ENCODE data around the gene PNMA3.
A peak's percentile ranks its signal among the peaks of the same experiment; 100 is the strongest.
"Not testable (repeated sequence)": the region's sequence is repeated elsewhere in the genome, so short reads cannot be mapped to it uniquely, and the experiment has no call there.

The PNMA3 gene

GRCh38 chrX:153055871-153056749 is at the start of gene PNMA3:
Gene PNMA3 (plus strand): TSS chrX:153056470. CDS start chrX:153057056, 586 bp downstream.
- DNase-seq = no peak

DNA sequence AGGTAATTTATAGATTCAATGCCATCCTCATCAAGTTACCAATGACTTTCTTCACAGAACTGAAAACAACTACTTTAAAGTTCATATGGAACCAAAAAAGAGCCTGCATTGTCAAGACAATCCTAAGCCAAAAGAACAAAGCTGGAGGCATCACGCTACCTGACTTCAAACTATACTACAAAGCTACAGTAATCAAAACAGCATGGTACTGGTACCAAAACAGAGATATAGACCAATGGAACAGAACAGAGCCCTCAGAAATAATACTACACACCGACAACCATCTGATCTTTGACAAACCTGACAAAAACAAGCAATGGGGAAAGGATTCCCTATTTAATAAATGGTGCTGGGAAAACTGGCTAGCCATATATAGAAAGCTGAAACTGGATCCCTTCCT is 39.1 kb upstream of the PNMA3 start:
- not testable (repeated sequence) for DNase-seq

GRCh38 chrX:153019166-153019565 is 37.1 kb upstream of the PNMA3 start:
- no peak for DNase-seq

- not testable (repeated sequence) for DNase-seq
Measured at GRCh38 chrX:153026501-153026900, 29.8 kb upstream of the PNMA3 start.

- DNase-seq = not testable (repeated sequence)
Measured at GRCh38 chrX:153028487-153028886, 27.8 kb upstream of the PNMA3 start.

DNA sequence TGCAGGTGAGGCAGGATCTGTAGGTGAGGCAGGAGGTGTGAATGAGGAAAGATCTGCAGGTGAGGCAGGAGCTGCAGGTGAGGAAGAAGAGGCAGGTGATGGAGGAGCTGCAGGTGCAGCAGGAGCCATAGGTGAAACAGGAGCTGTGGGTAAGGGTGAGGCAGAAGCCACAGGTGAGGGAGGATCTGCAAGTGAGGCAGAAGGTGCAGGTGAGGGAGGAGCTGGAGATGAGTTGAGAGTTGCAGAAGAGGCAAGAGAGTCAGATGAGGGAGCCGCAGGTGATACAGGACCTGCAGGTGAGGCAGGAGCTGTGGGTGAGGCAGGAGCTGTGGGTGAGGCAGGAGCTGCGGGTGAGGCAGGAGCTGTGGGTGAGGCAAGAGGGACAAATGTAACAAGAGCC is 27.1 kb upstream of the PNMA3 start:
- DNase-seq = no peak

GRCh38 chrX:153029875-153030274 is 26.4 kb upstream of the PNMA3 start:
- DNase-seq = no peak

- DNase-seq = no peak
Measured at GRCh38 chrX:153030801-153031200, 25.5 kb upstream of the PNMA3 start.

GRCh38 chrX:153032397-153033118 is 23.7 kb upstream of the PNMA3 start:
- peak; percentile 72 for DNase-seq

DNA sequence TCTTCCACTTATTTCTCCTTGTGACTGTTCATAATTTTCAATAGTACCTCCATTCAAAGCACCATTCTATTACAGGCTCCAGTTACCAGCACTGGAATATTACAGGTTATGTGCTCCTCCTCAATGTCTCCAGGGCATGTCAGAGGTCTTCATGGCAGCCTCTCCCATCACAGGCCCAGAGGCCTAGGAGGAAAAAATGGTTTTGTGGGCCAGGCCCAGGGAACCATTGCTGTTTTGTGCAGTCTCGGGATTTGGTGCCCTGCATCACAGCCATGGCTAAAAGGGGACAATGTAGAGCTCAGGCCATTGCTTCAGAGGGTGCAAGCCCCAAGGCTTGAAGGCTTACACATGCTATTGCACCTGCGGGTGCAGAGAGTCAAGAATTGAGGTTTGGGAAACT is 7.2 kb upstream of the PNMA3 start:
- no peak for DNase-seq

GRCh38 chrX:153052534-153052933 is 3.7 kb upstream of the PNMA3 start:
- no peak for DNase-seq

- DNase-seq = no peak
Measured at GRCh38 chrX:153057281-153057680, 1.0 kb downstream of the PNMA3 start.

DNA sequence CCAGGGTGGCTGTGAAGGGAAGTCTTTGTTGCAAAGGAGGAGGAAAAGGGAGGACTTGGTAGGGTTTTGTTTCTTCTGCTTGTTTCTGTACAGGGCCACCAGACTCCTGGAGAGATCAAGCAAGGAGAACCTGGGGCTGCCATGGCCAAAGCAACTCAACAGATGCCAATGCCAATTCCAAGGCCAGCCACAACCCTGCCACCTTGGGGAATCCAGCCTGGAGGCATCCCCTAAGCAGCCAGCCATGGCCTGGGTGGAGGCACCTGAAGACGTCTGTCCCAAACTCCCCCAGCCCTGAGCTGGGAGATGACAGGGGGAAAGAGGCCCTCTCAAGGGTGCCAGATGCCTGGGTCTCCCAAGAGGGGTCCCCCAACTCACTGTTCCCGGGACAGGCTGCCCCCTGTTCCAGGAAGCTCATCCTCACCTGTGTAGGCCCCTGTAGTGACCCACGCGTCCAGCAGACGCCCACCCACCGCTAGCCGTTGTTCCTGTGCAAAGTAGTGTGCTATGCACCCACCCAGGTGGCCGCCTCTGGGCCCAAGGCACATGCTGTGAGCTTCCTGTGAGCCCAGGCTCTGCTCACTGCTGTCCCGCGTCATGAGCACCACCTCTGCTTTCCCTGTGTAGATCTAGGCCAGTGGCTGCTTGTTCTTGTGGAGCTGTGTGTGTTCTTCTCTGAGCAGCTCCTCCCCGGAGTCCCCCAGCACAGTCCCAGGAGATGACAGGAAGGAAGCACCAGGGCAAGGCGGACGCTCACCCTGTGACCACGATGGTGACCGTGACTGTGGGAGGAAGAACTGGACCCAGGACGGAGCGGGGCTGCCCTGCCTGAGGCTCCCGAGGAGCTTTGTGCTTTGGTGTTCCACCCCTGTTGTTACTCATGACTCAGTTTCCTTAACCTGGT is 3.2 kb downstream of the PNMA3 start:
- no peak for DNase-seq

GRCh38 chrX:153060095-153060445 is 3.8 kb downstream of the PNMA3 start:
- DNase-seq = no peak

GRCh38 chrX:153061732-153062131 is 5.5 kb downstream of the PNMA3 start:
- DNase-seq = no peak

- DNase-seq = no peak
Measured at GRCh38 chrX:153063315-153063714, 7.0 kb downstream of the PNMA3 start.

DNA sequence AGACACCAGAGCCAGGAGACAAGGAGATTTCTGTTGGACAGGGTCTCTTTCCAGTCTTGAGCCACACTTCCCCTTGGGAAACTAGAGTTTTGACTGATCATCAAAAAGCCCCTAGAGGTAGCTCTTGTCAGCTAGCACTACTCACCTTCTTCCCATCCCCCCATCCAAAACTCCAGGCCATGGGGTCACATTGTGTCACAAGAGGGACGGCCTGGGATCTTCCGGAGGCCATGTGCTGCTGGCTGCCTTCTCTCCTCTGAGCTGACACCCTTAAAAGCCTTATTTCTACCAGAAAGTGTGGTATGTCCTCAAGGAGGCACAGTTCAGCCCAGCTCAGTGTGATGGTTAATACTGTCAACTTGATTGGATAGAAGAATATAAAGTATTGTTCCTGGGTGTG is 7.8 kb downstream of the PNMA3 start:
- no peak for DNase-seq

GRCh38 chrX:153065389-153065788 is 9.1 kb downstream of the PNMA3 start:
- no peak for DNase-seq

- not testable (repeated sequence) for DNase-seq
Measured at GRCh38 chrX:153066402-153066801, 10.1 kb downstream of the PNMA3 start.

GRCh38 chrX:153071909-153072583 is 15.8 kb downstream of the PNMA3 start, which contains the start of gene PNMA6A:
Gene PNMA6A (plus strand): TSS chrX:153072454. CDS start chrX:153073063, 609 bp downstream.
- DNase-seq = not testable (repeated sequence)

DNA sequence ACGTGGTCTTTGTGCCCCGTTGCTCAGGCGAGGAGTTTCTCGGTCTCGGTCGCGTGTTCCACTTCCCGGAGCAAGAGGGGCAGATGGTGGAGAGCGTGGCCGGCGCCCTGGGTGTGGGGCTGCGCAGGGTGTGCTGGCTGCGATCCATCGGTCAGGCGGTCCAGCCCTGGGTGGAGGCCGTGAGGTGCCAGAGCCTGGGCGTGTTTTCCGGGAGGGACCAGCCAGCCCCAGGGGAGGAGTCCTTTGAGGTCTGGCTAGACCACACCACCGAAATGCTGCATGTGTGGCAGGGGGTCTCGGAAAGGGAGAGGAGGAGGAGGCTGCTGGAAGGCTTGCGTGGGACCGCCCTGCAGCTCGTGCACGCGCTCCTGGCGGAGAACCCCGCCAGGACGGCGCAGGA is 17.1 kb downstream of the PNMA3 start:
- not testable (repeated sequence) for DNase-seq

DNA sequence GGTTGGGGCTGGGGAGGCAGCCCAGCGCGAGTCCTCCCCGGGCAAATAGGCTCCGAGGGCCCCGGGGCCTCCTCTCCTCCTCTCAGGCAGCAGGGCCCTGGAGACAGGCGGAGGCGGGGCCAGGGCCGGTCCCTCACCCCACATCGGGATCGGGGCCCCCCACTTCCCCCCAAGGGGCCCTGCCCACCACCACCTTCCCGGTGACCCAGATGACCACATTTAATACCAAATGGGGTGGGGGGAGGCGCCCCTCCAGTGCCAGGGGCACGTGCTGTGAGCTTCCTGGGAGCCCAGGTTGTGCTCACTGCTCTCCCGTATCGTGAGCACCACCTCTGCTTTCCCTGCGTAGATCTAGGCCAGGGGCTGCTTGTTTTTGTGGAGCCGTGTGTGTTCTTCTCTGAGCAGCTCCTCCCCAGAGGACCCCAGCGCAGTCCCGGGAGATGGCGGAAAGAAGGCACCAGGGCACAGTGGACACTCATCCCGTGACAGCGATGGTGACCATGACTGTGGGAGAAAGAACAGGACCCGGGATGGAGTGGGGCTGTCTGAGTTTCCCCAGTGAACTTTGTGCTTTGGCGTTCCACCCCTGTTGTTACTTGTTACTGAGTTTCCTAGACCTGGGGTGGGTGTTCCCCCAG is 18.1 kb downstream of the PNMA3 start:
- DNase-seq = no peak
